Peyer's patch (tissue), 4 donors: Measurements from ENCODE around the gene ACSM6. TPM values are rescaled to one million over a fixed set of nuclear protein-coding genes. Genes with fewer than 3 reads are reported as not detected.

ENCODE experiments used
- DNase-seq, 3 donors: peaks; one replicate each; pipeline ENCODE4 v3.0.0-alpha.2; 2017 to 2019
- H3K27ac ChIP-seq, 4 donors: fragments of 200-600 bp; sonication (generic); one replicate each; pipeline ENCODE4 v1.5.1; 2016 to 2019
- H3K27me3 ChIP-seq, 2 donors: fragments of 200-600 bp; sonication (generic); one replicate each; pipeline ENCODE4 v1.5.1; 2019
- H3K36me3 ChIP-seq, 3 donors: fragments of 200-600 bp; sonication (generic); one replicate each; pipeline ENCODE4 v1.5.1; 2016 to 2019
- H3K4me1 ChIP-seq, 4 donors: fragments of 200-600 bp; sonication (generic); one replicate each; pipeline ENCODE4 v1.5.1; 2016 to 2019
- H3K4me3 ChIP-seq, 4 donors: fragments of 200-600 bp; sonication (generic); 1 replicate in 3 of 4; 2 replicates in 1 of 4; pipeline ENCODE4 v1.5.1; 2016 to 2019; ENCODE audit warnings: mild to moderate bottlenecking in 1 of 4
- H3K9me3 ChIP-seq, 4 donors: fragments of 200-600 bp; sonication (generic); one replicate each; pipeline ENCODE4 v1.5.1; 2016 to 2019; ENCODE audit warnings: mild to moderate bottlenecking in 1 of 4
- CTCF ChIP-seq, 6 experiments: fragments of 450-650 bp in 4 of 6; fragments of 200-600 bp in 2 of 6; sonication (generic) in 1 of 6; IDR thresholded peaks; one replicate each; pipeline ENCODE4 v1.5.1; 2017 to 2019; ENCODE audit warnings: antibody characterized with exemption in 6 of 6, mild to moderate bottlenecking in 3 of 6, moderate library complexity in 1 of 6
- POLR2A ChIP-seq, 2 donors: fragments of 450-650 bp; IDR thresholded peaks; one replicate each; pipeline ENCODE4 v1.5.1; 2017; ENCODE audit warnings: antibody characterized with exemption in 2 of 2, mild to moderate bottlenecking in 2 of 2, moderate library complexity in 2 of 2
- total RNA-seq, 4 donors: library from RNA; depleted of rRNA; stranded (reverse); fragments of >200 nt; gene quantifications; one replicate each; pipeline ENCODE4 v1.1.0, GENCODE V29; 2016

The ACSM6 gene
- total RNA-seq, 4 donors from 2014 or later, result not detected

GRCh38 chr10:95176101-95176500 is 17.9 kb upstream of the ACSM6 start:
- Histone ChIP-seq H3K4me3 (no peak overlapping the region), H3K27me3 (no peaks in the 10 kb centered on the region), H3K36me3 (no peaks in the 10 kb centered on the region), H3K27ac (no peak overlapping the region), H3K9me3 (no peaks in the 10 kb centered on the region), H3K4me1 (no peaks in the 10 kb centered on the region)
- TF ChIP-seq CTCF (IDR thresholded peaks at IDR 0.05), result no peak
- no peak for TF ChIP-seq POLR2A (IDR thresholded peaks at IDR 0.05)
- DNase-seq, result no peak

- H3K36me3 ChIP-seq, result no peaks in the 10 kb centered on the region
- DNase-seq, result no peak
- H3K4me3 ChIP-seq, result no peak overlapping the region
- no peaks in the 10 kb centered on the region for H3K9me3 ChIP-seq
- H3K27ac ChIP-seq, result no peak overlapping the region
- H3K27me3 ChIP-seq, result no peaks in the 10 kb centered on the region
- no peaks in the 10 kb centered on the region for H3K4me1 ChIP-seq
- TF ChIP-seq CTCF (IDR thresholded peaks at IDR 0.05) (no peak), POLR2A (IDR thresholded peaks at IDR 0.05) (no peak)
Measured at GRCh38 chr10:95177429-95177828, 16.6 kb upstream of the ACSM6 start.

- H3K36me3 ChIP-seq, result no peaks in the 10 kb centered on the region
- no peak for DNase-seq
- H3K9me3 ChIP-seq, result no peaks in the 10 kb centered on the region
- no peak overlapping the region for H3K4me3 ChIP-seq
- TF ChIP-seq POLR2A (IDR thresholded peaks at IDR 0.05) (no peak), CTCF (IDR thresholded peaks at IDR 0.05) (no peak)
- no peak overlapping the region for H3K27ac ChIP-seq
- no peaks in the 10 kb centered on the region for H3K4me1 ChIP-seq
- no peaks in the 10 kb centered on the region for H3K27me3 ChIP-seq
Measured at GRCh38 chr10:95178266-95178665, 15.8 kb upstream of the ACSM6 start.

- no peak for DNase-seq
- H3K9me3 ChIP-seq, result no peaks in the 10 kb centered on the region
- no peak overlapping the region for H3K4me3 ChIP-seq
- H3K27ac ChIP-seq, result no peak overlapping the region
- TF ChIP-seq POLR2A (IDR thresholded peaks at IDR 0.05) (no peak), CTCF (IDR thresholded peaks at IDR 0.05) (no peak)
- H3K4me1 ChIP-seq, result no peaks in the 10 kb centered on the region
- no peaks in the 10 kb centered on the region for H3K27me3 ChIP-seq
- no peaks in the 10 kb centered on the region for H3K36me3 ChIP-seq
Measured at GRCh38 chr10:95178797-95179196, 15.2 kb upstream of the ACSM6 start.

GRCh38 chr10:95181726-95182125 is 12.3 kb upstream of the ACSM6 start:
- Histone ChIP-seq H3K27me3 (no peaks in the 10 kb centered on the region), H3K27ac (no peak overlapping the region), H3K4me1 (no peaks in the 10 kb centered on the region), H3K4me3 (no peak overlapping the region), H3K9me3 (no peaks in the 10 kb centered on the region), H3K36me3 (no peaks in the 10 kb centered on the region)
- TF ChIP-seq POLR2A (IDR thresholded peaks at IDR 0.05), result no peak
- no peak for TF ChIP-seq CTCF (IDR thresholded peaks at IDR 0.05)
- no peak for DNase-seq
